Stimulated activated CD4-positive, alpha-beta T cell treated with anti-CD3 and anti-CD28 coated beads, Interleukin-15, amount 100 ng/mL, for 48 hours (primary cell): ENCODE measurements around the gene TXLNB.
A peak's percentile ranks its signal among the peaks of the same experiment; 100 is the strongest.

Source experiments
- DNase-seq, 2 donors: peaks; one replicate each; pipeline ENCODE4 v3.0.0-alpha.2; 2020; ENCODE audit warnings: low read depth in 2 of 2

TXLNB gene

GRCh38 chr6:139271056-139271455, 20.7 kb downstream of the TXLNB start:
- no peak for DNase-seq

DNA sequence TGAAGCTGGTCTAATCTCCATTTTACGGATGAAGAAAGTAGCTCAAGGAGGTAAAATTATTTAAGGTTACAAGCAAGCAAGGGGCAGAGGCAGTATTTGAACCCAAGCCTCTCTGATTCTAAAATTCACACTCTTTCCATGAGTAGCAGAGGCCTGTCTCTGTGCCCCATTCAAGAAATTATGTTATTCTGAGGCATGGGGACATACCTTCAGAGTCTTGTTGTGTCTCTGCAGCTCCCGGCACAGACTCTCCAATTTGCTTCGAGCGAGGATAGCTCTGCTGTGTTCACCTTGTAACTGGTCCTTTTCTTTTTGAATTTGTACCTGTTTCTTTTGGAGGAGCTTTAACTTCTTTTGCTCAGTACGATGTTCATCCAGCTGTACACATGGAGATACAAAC, 21.5 kb downstream of the TXLNB start:
- no peak for DNase-seq

GRCh38 chr6:139265512-139266190, 26.1 kb downstream of the TXLNB start:
- no peak for DNase-seq

- DNase-seq: peak in 1 of 2 donors; percentile 18
Observed at GRCh38 chr6:139262519-139263300, 29.1 kb downstream of the TXLNB start.

DNA sequence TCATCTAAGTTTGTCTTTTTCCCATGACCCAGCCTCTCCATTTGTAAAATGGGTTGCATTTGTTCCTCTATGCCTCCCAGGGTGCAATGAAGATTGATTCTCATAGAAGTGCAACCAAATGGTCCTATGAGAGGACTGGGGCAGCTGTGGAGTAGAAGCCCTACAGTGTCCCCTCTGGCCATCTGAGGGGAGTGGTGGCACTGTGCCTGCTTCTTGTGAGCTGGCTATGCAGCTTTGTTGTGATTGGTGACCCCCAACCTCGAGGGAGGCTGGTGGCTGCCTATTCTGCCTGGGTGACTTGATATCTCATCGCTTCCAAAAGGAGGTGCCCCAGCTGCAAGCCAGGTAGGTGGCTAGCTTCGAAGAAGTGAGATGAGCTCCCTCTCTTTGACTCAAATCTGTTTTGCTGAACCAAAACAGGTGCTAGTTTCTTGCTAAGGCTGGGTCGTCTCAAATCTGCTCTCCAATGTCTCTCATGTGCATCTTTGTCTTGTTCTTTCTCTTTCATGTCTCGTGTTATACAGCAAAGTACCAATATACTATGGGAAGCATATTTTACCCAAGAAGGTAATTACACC, 33.9 kb downstream of the TXLNB start:
- no peak for DNase-seq

DNA sequence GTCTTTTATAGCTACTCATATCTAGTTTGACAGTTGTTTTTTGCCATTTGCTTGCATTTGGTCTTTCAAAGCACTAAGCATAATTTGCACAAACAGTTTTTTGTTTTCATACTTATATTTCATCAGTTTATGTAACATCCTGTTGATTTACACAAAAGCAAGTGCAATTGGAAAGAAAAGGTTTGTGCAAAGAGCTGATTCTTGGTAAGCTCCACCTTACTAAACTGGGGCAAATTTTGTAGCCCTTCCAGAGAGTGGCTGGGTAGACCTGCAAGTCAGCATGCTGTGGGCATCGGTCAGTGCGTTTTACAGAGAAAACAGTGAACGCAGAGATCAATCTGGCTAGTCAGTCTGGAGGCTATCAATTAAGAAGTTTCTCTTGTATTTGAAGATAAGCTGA, 34.5 kb downstream of the TXLNB start:
- DNase-seq: no peak

DNA sequence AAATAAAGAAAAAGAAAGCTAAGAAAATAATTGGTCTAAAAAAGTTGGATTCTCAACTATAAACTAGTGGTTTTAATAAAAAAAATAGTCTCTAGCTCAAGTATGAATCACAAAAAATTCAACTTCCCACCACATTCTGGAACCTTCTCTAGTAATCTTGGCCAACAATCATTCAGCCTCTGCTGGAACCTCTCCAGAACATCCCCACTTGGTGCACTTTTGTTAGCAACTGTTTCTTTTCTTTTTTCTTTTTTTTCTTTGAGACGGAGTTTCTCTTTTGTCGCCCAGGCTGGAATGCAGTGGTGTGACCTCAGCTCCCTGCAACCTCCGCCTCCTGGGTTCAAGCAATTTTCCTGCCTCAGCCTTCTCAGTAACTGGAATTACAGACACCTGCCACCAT, 35.7 kb downstream of the TXLNB start:
- DNase-seq: no peak

- DNase-seq: no peak
Observed at GRCh38 chr6:139254196-139254595, 37.6 kb downstream of the TXLNB start.

DNA sequence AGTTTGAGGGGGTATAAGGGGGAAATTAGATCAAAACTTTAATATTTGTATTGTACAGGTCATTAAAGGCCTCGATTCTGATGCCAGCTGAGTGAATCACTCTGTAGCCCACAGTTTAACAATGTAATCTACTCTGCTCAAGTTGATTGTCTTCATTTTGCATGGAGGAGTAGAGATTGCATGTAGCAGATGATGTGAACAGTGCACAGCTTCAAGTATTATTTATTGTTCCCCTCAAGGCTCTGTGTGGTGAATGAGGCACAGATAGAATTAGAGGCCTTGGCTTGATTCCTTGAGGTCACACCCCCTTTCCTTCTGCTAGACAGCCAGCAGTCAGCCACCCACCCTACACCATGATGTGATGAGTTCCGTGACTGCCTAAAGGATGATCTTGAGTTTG, 38.1 kb downstream of the TXLNB start:
- no peak for DNase-seq

- DNase-seq: no peak
Observed at GRCh38 chr6:139251691-139252390, 40.0 kb downstream of the TXLNB start.

DNA sequence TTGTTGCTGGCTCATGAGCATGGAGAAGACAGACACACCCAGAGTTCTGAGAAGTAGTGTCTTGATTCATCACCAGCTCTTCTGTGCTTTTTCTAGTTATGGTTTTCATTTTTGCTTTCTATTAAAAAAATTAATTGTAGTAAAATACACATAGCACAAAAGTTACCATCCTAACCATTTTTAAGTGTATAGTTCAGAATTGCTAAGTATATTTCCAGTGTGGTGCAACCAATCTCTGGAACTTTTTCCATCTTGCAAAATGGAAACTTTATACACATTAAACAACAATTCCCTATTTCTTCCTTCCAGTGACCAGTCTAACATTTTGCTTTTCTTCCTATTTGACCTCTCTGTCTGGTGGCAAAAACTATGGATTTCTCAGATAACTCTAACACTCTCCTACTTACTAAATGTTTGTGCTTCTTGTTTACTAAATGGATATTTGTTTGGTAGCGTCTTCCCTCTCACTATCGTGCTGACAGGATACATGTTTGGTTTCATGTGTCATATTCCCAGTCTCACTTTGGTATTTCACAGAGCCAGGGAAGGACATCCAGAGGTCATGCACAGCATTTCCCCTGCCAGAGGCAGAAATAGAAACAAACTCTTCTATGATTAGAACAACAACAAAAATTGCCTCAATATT, 40.6 kb downstream of the TXLNB start:
- DNase-seq: no peak

- peak; percentile 40 to 47 for DNase-seq
Observed at GRCh38 chr6:139250296-139251044, 41.3 kb downstream of the TXLNB start.

DNA sequence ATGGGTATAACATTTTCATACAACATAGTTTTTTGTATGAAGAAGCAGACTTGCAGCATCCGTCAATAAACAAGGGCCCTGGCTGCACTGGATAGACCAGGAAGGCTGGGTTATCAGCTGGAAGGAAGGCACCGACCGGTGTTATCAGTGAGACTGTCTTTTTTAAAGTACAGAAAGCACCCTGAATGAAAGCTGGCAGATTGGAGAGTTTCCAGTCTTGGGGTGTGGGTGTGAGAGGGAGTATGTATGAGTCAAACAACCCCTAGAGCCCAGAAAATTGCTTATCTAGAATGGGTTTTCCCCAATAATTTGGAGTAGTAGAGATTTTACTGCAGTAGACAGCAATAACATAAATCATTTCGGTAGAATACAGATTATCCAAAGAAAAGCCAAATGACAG, 42.4 kb downstream of the TXLNB start:
- peak in 1 of 2 donors; percentile 22 for DNase-seq

DNA sequence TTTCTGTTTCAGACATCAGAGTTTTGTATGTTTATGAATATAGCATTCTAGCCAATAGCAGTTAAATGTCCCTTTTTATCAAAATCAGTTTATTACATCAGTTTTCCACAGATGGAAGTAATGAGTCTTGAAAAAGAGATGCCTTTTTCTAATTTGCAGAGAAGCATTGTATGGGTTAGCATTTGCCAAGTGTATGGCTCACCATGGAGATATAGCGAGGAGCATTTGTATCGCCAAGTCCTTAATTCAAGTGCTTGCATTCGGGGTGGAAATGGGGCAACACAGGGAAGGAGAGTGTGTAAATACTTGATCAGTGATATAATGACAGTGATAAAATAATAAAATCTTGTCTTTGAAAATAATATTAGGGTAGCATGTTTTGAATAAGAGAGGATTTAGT, 42.9 kb downstream of the TXLNB start:
- no peak for DNase-seq

GRCh38 chr6:139247618-139248017, 44.2 kb downstream of the TXLNB start:
- DNase-seq: no peak

DNA sequence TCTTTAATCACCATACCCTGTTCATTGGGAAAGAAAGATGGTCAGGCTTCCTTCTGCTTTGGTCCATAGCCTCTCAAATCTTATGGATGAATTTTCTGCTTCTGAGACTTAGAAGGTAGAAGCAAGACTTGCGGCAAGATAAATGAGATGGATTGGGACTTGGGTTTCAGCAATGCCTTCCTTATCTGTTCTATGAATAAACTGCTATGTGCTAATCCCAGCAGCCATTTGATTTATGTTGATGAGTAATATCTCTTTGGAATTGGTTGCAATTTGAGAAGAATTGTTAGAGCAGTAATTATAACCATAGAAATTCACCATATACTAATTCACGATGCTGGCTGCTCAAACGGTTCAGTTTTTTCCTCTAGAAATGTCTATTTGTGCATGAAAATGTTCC, 48.3 kb downstream of the TXLNB start:
- DNase-seq: no peak

DNA sequence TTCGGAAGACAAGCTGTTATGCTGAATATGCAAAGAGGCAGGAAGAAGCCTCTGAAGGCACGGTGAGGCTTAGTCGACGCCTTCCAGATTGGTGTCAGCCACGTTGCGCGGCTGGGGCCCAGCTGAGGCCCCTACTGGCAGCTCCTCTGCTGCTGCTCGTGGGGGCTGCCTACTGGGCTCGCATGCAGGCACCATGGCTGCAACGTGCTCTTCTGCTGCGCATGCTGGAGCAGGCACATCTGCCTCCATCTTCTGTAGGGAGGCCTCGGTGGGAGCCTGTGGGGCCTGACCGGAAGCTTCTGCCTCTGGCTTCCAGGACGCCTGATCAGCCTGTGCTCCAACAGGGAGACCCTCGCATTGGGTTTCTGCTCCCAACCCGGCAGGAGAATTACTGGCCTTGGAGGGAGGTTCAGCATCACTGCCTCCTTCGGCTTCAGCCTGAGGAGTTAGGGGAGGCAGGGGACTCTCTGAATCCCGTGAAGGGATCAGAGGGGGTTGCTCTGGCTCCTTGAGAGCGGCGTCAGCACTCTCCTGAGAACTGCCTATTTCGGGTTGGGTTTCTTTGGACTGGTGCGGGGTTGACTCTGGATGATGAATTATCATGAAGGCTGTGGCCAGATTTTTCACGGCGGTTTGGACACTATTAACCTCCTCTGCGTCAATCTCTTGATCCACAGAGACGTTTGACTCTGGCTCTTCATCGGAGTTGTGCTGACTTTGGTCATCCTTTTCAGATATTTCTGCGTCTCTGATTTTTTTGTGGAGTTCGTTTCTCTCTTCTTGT, 49.1 kb downstream of the TXLNB start:
- no peak for DNase-seq

- DNase-seq: no peak
Observed at GRCh38 chr6:139240161-139241010, 51.4 kb downstream of the TXLNB start.

DNA sequence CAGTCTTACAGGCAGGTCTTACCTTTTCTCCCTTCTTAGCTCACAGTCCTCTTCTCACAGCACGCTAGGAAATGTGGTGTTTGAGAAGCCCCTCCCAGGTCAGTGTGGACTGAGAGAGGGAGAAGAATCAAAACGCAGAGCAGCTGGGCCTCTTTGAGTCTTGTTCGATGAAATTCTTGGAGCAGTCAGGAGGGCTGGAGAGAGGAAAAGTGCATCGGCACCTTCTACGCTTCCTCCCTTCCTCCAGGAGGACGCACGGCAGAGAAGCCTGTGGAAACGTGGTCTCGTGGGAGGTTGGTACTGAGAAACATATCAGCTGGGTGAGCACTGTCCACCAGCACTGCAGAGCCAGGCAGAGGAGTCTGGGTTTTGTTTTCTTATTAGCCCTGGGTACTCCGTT, 52.7 kb downstream of the TXLNB start:
- no peak for DNase-seq
